Measurements from ENCODE around the gene ARHGAP24.

DNA sequence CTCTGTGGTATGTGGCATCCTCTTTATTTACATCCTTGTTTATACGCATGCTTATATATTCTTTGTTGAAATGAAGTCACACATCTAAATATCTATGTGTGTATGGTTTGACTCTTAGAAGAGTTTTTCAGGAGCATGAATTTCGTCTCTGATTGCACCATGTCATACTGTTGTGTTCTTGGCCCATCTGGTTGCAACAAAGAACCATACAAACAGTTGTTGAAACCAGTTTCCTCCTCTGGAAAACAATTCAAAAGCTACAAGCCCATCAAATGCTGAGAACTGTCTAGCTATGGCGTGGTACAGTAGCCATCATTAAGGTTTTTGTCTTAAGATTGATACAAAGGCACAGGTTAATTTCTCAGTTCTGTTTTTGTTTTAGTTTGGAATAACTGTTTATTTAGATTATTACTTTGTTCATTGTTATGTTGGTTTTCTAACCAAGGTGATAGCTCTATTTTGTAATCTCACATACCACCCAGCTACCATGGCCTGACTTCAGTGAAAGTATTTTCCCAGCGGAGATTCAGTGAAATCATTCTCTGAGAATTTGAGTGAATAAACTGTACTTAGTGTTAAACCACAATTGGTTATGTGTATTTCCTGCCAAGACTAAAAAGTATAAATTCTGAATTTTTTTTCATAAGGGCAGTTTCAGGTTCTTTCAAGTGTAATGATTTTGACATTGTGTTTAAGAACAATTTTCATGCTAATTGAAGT, 91.0 kb downstream of the ARHGAP24 start:
- no peak for TF ChIP-seq POLR2A (IDR thresholded peaks at IDR 0.05)
- TF ChIP-seq, protein P1, sequence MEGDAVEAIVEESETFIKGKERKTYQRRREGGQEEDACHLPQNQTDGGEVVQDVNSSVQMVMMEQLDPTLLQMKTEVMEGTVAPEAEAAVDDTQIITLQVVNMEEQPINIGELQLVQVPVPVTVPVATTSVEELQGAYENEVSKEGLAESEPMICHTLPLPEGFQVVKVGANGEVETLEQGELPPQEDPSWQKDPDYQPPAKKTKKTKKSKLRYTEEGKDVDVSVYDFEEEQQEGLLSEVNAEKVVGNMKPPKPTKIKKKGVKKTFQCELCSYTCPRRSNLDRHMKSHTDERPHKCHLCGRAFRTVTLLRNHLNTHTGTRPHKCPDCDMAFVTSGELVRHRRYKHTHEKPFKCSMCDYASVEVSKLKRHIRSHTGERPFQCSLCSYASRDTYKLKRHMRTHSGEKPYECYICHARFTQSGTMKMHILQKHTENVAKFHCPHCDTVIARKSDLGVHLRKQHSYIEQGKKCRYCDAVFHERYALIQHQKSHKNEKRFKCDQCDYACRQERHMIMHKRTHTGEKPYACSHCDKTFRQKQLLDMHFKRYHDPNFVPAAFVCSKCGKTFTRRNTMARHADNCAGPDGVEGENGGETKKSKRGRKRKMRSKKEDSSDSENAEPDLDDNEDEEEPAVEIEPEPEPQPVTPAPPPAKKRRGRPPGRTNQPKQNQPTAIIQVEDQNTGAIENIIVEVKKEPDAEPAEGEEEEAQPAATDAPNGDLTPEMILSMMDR (IDR thresholded peaks at IDR 0.05): no peak

Data from esophagus squamous epithelium (tissue), 4 donors.